NCI-H1092 treated with DMSO at 0.1 percent for 48 hours (cell line): Measurements from ENCODE around the gene STX5.
"Not testable (repeated sequence)": the region's sequence is repeated elsewhere in the genome, so short reads cannot be mapped to it uniquely, and the experiment has no call there.

ENCODE experiments used
- DNase-seq: peaks from one replicate; lab custom pipeline; 2025; lab: John Stamatoyannopoulos, UW

Gene STX5

GRCh38 chr11:62782753-62783152, 49.1 kb downstream of the STX5 start:
- DNase-seq = no peak

GRCh38 chr11:62778441-62778840, 53.4 kb downstream of the STX5 start:
- no peak for DNase-seq

DNA sequence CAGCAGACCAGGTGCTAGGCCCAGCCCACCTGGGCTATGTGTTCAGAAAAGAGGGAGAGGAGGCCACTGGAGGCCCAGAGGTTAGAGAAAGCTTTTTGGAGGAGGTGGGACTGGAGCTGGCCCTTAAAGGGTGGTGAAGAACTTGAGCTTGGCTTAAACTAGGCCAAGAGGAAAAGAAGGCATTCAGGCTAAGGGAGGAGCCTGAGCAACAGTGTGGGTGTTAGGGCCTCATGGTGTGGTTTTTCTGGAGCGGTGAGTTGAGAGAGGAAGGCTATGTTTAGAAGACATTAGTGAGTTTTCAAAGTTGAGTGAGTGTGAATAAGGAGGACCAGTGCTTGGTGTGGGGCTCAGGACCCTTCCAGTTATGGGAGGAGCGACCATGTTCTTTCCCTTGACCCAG, 54.5 kb downstream of the STX5 start:
- no peak for DNase-seq

DNA sequence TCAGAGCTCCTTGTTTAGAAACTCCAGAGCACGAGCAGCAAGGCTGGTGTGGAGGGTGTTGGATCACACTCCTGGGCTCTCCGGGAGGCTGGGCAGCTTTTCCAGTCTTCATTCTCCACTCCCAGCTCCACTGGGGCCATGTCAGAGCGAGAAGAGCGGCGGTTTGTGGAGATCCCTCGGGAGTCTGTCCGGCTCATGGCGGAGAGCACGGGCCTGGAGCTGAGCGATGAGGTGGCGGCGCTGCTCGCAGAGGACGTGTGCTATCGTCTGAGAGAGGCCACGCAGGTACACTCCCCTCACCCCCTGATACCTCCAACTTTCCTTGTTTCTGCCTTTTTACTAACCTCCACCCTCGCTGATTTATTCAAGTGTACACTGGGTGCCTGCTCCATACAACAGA, 56.2 kb downstream of the STX5 start:
- no peak for DNase-seq

DNA sequence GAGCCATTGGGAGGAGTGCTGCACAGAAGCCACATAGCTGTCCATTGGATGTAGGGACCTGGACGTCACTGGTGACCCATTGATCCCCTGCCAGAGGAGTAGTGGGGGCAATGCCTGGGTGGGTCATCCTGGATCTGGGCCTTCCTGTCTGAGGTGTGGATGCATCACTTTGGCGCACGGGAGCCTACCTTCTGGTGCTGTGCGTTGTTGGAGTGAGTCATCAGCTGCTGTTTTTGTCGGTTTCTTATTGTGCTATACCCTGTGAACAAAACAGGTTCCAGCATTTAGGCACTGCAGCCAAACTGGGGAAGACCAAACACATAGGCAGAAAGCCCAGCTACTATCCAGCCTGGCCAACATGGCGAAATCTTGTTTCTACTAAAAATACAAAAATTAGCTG, 57.4 kb downstream of the STX5 start:
- no peak for DNase-seq

DNA sequence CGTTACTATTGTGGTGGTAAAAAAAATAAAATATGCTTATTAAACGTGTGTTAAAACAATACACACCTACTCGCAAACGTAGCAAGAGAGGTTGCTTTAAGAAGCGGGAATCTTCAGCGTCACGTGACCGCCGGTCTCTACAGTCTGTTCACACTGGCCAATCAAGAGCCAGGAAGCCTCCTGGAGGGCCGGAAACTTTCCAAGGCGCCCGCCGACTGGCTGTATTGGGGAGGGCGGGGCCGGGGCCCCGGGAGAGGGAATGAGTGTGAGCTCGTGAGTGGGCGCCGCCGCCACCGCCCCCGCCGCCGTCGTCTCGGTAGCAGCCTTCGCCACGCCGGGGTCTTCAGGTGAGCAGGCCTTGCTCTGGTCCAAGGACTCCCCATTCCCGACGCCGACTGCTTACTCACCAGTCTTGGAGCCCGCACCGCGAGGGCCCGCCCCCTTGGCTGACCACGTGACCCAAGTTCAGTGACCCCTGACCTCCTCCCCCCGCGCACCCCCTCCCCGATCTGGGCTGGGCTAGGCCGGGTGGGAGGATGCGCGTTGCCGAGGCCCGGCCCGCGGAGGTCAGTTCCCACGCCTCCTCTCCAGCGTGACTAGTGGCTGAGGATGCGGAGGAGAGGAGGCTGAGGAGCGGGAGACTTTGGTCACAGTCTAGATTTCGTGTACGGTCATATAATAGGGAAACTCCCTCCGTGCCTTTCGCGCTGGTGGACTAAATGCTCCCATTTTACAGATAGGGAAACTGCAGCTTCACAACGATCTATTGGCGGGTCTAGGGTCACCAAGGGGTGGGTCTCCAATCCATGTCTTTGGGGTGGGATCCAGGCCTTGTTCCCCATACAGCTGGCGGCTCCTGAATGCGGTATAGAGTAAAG, 60.5 kb downstream of the STX5 start, which contains the start of gene TAF6L:
TSS of gene TAF6L (plus strand) at position 253 of the 878 bp plus-strand sequence. CDS start 4,388 bp downstream, outside the sequence.
- DNase-seq = peak; percentile 98

GRCh38 chr11:62770778-62771143, 61.1 kb downstream of the STX5 start:
- DNase-seq = no peak

DNA sequence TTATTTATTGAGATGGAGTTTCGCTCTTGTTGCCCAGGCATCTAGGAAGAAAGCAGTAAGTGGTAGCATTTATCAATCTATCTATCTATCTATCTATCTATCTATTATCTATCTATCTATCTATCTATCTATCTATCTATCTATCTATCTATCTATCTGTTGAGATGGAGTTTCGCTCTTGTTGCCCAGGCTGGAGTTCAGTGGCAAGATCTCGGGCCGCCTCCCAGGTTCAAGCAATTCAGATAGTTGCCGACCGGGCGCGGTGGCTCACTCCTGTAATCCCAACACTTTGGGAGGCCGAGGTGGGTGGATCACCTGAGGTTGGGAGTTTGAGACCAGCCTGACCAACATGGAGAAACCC, 71.0 kb downstream of the STX5 start:
- DNase-seq = not testable (repeated sequence)

DNA sequence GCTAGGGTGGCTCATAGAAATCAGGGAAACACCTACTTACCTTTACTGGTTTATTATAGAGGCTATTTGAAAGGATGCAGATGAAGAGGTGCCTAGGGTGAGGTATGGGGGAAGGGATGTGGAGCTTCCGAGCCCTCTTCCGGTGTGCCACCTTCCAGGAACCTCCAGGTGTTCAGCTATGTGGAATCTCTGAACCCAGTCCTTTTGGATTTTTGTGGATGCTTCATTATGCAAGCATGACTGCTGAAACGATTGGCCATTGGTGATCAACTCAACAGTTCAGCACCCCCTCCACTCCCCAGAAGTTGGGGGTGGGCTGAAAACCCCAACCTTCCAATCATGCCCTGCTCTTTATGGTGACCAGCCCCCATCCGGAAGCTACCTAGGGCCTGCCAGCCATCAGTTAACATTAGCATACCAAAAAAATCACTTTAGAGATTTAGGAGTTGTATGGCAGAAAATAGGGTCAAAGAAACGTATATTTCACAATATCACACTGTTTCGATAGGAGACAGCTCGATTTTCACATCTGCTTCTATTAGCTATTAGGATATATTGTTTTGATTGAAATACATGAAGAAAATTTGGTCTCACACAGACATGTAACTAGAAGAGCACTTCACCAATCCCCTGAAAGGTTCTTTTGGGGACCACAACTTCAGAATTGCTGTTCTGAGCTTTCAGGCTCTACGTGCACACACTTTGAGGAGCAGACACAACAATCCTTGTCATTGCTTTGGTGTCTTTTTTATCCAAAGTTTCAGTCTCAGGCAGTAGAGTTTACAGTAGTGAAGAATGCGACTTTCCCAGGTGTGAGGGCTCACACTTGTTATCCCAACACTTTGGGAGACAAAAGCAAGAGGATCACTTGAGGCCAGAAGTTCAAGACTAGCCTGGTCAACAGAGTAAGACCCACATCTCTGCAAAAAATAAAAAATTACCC, 73.7 kb downstream of the STX5 start:
- DNase-seq = no peak
